Stimulated activated CD8-positive, alpha-beta memory T cell treated with anti-CD3 and anti-CD28 coated beads, Interleukin-15, amount 100 ng/mL, for 24 hours (primary cell): ENCODE data around the gene SMARCE1.
"Not testable (repeated sequence)": the region's sequence is repeated elsewhere in the genome, so short reads cannot be mapped to it uniquely, and the experiment has no call there.

Experiments
- DNase-seq: peaks from one replicate; pipeline ENCODE4 v3.0.0-alpha.2; 2020; ENCODE audit warnings: low read depth

The SMARCE1 gene

DNA sequence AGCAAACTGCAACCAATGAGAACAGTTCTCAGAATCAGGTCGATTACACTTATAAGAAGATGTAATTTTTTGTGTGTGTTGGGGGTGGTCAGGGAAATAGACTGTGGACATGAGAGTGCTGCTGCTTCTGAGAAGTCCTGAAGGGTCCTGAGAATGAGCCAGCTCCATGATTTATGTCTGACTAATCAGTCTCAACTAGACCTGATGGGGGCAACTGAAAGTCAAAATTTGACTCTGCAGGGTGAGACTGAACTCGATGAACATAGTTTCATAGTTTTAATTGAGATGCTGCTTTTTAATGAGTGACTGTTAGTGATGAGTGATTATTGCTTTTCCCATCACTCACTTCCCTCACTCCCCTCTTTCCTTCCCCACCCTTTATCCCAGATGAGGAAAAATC is 37.3 kb downstream of the SMARCE1 start:
- no peak for DNase-seq

DNA sequence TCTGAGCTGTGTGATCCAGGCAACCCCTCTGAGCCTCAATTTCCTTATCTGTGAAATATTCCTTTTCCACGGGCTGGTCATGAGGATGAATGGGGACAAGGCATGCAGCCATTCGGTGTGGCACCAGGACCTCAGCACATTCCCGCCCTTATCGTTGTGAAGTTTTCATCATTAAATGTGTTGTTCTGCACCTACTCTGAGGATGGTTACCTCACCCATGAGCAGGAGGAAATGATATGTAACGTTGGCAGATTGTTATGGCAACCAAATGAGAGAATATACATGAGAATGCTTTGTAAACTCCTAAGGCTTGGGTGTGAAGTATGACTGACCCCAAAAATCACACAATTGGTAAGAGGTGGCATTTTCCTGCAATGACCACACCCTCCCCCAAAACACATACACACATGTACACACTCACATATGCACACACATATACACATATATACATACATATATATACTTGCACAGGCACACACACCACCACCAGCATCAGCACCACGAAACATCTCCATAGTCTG is 39.5 kb downstream of the SMARCE1 start:
- DNase-seq = no peak

DNA sequence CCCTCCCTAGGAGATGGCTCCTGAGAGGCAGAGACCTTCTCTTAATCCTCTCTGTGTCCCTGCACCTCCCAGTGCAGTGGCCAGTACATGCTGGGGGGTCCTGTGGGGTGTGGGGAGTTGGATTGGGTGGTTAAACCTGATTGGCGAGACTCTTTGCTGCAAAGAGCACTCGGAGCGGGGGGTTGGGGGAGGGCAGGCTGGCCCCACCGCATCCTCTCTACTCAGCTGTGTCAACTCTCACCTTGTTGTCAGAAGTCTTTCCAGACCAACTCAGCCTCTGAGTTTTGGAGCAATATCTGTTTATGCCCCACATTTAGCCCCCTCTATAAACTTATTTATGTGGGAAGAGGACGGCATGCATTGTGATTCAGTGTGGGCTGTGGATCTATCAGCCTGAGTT is 40.0 kb downstream of the SMARCE1 start:
- no peak for DNase-seq

DNA sequence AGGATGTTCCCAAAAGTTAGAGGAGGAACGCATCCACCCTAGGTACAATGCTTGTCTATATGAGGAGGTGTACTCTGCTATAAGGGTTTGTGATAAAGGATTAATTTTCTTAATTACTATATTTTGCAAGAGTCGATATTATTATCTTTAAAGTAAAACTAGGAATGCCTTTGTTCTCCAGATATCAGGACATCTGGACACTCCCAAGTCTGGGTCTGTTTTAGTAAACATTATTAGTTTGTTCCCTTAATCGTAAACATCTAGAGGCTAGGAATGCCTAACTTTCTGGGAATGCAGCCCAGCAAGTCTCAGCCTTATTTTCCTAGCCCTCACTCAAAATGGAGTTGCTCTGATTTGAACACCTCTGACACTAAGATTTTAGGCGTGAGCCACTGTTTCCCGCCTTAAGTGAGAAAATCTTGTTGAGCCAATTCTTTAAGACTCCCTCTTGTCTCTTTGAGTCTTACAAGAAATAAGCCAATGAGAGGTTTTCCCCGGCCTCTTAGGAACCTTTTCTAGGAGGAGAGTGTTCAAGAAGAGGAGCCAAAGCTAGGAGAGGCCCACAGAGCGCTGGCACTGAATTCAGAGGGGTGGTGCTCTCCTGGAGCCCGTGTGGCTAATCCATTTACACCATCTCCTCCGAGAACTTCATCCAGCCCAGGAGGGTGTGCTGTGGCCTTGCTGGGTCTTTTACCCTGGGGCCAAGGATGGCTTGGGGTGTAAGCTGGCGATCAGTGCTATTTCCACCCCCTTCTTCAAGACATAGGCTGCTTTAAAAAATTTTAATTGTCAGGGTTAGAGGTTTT is 40.9 kb downstream of the SMARCE1 start:
- DNase-seq = no peak

DNA sequence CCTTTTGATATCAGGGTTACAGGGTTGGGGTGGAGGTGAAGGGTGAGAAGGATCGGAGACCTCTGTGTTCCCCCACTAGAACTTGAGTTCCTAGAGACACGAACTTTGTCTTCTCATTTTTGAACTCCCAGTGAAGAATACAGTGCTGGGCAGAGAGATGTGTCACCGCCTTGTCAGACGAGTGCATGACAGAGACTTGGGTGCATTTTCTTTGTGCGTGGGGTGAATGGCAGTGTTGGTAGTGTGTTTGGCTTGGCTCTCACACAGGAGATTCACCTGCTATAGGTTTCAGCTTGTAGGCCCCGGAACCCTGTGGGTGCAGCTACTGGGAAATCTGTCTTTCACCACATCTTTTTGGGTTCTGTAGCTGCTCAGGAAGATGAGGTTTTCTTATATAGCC is 42.3 kb downstream of the SMARCE1 start:
- DNase-seq = no peak

DNA sequence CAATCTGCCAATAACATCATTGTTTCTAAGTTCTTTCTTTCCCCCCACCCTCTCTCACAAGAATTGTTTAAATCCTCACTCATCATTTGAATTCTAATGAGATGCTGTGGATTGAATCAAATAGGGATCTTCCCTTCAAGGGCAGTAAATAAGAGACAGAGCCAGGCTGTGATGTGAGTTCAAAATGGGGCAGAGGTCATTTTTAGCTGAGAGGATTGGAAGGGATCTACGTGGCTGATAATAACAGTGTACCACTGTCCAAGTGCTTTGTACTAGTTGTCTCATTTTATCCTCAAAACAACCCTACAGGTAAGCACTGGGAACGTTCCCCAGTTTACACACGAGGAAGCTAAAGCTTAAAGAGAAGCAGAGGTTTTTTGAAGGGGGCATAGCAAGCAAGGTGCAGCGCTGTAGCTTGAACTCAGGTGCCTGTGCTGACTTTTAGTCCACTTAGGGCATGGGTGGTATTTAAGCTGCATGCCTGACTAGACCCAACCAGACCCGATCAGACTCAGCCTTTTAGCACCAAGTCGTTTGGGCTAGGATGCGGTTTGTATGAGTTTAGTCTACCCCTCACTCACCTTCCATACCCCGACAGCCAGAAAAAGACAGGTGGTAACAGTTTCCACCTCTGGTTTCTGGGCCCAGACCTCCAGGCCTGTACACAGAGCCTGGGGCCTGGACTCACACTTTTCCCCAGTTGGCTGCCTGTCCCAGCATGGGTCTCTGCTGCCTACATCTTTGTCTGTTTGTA is 43.1 kb downstream of the SMARCE1 start:
- DNase-seq = no peak

DNA sequence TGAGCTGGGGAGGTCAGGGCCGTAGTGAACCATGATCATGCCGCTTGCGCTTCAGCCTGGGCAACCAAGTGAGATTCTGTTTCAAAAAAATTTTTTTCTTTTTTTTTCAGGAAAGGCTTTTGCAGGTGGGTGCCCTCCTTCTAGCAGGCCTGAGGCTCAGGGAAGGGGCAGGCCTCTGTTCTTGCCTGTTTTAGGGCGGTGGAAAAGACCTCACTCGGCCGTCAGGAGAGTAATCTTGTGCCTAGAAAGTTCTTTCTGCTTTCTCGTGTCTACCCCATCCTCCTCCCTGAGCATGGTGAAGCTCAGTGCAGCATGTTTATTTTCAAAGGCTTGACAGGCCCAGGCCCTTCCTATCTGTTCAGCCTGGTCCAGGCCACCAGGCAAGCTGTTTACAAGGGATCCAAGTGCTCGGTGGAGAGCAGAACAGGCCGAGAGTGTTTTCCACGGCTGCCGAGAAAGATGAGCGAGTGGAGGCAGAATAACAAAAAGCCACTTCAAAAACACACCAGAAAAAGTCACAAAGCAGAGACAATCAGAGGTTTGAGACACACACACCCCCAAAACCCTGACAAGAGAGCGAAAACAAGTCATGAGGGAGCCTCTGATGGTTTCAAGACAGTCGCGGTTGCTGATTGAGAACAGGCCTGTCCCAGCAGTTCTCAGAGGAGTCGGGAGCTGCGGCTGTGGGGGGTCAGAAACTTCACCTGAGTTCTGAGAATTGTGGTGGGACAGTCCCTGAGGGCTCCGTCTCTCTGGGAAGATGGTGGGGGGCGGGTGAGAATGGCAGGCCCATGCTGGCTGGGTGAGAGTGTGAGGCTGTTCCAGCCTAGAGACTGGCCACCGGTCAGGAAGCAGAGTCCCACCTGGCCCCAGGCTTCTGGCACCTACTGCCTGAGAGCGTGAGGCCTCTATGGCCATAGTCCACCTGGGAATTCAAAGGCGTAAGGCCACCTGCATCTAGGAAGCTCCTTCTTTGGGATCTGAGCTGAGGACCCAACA is 44.9 kb downstream of the SMARCE1 start:
- DNase-seq = no peak

DNA sequence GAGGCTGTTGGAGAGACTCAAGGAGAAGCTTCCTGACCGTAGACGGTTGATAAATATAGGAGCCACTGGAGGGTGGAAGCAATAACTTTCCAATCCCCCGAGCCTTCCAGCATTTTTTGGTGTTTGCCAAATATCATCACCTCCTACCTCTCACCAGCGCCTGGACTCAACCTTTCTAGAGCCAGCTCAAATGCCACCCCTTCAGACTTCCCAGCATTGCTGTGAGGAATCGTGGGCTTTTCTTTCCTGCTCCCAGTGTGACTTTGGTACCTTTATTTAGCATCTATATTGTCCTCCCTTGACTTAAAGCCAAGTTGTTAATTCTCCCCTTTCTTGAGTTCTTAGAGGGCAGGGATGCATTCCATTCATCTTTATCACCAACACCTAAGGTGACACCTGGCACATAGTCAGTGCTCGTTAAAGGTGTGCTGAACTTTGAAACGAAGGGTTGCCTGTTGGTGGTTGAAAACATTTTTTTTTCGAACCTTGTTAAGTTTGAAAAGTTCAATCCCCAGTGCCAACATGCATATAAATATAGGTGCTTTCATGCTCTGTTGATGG is 47.1 kb downstream of the SMARCE1 start:
- DNase-seq = no peak

DNA sequence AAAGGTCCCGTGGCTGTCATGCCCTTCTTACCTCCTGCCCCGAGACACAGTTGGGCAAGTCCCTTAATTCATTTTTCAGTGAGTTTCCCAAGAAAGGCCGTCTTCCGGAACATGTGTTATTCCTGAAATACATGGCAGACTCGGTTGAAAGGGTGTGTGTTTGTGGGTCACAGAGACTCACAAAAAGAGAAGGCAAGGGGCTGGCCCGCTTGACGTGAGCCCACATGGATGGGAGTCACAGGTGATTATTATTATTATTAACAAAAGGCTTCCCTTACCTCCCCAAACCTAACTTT is 48.2 kb downstream of the SMARCE1 start:
- no peak for DNase-seq

DNA sequence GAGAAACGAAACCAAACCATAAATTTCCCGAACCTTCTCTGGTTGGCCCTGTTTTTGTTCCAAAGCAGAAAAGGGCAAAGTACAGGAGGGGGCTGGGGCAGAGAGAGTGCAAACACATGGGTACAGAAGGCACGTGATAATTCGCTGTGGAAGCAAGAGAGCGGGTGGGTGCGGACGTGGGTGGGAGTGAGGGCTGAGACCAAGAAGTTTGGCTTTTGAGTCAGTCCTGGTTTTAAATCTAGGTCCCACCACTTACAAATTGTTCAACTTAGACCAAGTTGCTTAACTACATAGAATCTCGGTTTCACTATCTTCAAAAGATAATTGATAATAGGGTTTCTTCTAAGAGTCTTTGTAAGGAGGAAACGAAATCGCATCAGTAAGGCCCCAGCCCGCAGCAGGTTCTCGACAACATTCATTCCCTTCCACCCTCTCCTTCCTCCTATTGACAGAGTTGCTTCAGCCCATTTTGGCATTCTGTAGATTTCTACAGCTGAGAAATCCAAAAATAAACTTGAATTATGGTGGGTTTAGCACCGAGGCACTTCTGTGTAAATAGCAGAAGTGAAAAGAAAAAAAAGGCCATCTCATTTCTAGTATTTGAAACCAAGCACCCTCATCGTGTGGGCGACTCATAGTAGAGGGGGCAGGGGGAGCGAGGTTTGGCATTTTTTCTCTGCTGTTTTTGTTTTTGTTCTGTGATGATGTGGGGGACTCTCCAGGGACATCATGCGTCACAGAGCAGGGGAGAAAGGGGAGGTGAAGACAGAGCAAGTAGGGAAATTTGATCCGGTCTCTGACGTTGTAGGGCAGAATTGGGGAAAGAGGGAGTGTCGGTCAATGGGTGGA is 48.8 kb downstream of the SMARCE1 start:
- DNase-seq = no peak

DNA sequence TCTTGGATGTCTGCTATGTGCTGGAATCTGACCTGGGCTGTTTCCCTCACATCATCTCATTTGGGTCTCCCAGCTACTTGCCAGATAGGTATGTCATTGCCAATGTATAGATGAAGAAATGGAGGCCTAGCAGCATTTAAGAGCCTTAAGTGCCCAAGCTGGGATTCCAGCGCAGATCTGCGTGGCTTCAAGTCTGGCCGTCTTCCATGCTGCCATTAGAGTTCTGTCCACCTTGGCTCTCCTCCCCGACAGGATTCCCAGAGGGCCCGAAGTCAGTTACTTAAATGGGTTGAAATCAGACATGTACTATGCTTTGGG is 49.4 kb downstream of the SMARCE1 start:
- no peak for DNase-seq

DNA sequence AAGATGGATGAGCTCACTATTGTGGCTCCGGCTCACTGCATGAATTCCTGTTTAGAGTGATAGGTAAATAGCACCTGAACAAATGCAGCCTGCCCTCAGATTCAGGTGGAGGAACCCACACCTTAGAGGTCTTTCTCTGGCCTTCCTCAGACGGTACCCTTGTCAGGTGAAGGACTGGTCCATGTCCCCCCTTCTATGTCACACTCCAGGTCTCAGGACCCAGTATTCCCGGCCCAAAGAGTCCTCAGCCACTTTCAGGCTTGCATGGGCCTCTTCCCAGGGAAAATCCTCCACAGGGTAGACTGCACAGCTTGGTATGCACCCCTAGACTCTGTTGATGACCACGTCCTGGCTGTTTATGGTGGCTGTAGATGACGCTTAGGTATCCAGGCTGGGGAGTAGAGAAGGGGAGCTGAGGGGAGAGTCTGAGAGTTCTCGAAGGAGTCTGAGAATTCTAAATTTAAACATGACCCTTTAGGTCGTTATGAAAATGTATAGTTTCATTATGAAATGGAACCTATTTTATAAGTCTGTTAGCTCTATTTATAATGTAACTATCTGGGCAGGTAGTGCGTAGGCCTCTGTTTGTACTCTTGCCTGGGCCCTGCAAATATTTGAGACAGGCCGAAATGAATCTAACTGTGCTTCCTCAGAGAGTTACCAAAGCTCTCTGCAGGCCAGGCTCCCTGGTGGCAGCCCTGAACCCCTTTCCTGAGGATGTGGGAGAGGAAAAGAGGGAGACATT is 49.9 kb downstream of the SMARCE1 start:
- no peak for DNase-seq

DNA sequence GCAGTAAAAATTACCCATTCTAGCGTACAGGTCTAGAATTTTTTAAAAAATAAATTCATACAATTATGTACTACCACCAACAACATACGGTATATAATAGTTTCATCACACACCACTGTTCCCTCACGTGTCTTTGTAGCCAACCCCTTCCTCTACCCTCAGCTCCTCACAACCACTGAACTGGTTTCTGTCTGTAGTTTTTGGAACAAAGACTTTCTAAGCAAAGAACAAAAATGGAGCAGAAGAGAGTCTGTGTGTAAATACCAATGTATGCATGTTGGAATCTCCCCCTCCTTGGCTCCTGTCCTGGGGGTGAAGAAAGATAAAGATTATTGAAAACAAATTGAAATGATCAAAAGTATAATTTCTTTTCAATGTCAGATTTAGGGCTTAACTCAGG is 50.5 kb downstream of the SMARCE1 start:
- DNase-seq = no peak

DNA sequence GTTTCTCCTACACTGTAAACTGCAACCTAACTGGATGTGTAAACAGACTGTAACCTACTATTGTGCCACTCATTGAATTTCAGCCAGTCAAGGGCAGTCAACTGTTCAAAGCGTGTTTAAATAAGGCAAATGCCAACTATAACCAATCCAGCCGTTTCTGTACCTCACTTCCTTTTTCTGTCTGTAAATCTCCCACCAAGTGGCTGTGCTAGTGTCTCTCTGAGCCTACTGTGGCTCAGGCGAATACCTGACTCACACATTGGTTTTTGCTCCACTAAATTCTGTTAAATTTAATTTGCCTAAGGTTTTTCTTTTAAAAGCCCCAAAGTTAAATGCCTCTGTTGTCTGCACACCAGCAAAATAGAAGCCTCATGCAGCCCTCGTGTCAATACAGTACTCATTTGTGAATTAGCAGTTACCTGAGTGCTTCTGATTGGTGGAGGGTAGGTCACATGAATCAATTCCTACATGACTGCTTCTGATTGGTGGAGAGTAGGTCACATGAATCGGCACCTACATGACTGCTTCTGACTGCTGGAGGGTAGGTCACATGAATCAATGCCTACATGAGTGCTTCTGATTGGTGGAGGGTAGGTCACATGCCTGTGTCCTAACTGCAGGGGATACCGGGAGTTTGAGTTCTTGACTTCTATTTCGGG is 51.2 kb downstream of the SMARCE1 start:
- DNase-seq = no peak

DNA sequence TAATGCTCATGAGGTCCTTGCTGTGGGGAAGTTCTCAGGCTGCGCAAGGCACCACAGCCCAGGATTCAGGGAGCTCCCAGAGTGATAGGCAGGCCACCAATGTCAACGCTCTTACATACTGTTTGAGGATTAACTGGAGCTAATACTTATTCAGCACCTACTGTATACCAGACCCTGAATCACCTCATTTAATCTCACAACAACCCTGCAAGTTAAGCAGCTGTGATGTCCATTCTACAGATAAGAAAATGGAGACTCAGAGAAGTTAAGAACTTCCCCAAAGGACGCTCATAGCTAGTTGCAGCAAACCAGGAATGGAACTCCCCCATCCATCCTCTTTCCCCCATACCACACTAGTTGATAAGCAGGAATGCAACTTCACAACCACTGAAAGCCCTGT is 56.9 kb downstream of the SMARCE1 start:
- no peak for DNase-seq

DNA sequence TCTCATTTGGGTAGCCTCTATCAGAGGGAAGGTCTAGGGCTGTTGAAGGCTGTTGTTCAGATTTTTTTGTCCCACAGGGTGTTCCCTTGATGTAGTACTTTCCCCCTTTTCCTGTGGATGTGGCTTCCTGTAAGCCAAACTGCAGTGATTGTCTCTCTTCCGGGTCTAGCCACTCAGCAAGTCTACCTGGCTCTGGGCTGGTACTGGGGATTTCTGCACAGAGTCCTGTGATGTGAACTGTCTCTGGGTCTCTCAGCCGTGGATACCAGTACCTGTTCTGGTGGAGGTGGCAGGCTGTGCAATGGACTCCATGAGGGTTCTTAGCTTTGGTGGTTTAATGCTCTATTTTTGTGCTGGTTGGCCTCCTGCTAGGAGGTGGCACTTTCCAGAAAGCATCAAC is 59.1 kb downstream of the SMARCE1 start:
- no peak for DNase-seq

DNA sequence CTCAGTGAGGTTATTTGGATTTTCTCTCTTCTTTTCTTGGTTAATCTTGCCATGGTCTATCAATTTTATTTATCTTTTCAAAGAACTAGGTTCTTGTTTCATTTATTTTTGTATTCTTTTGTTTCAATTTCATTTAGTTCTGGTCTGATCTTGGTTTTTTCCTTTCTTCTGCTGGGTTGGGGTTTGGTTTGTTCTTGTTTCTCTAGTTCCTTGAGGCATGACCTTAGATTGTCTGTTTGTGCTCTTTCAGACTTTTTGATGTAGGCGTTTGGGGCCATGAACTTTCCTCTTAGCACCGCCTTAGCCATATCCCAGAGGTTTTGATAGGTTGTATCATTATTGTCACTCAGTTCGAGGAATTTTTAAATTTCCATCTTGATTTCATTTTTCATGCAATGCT is 61.4 kb downstream of the SMARCE1 start:
- DNase-seq = not testable (repeated sequence)

DNA sequence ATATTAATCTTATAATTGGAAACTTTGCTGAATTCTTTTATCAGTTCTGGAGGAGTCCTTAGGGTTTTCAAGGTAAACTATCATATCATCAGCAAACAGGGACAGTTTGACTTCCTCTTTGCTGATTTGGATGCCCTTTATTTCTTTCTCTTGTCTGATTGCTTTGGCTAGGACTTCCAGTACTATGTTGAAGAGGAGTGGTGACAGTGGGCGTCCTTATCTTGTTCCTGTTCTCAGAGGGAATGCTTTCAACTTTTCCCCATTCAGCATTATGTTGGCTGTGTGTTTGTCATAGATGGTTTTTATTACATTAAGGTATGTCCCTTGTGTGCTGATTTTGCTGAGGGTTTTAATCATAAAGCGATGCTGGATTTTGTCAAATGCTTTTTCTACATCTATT is 62.7 kb downstream of the SMARCE1 start:
- not testable (repeated sequence) for DNase-seq

DNA sequence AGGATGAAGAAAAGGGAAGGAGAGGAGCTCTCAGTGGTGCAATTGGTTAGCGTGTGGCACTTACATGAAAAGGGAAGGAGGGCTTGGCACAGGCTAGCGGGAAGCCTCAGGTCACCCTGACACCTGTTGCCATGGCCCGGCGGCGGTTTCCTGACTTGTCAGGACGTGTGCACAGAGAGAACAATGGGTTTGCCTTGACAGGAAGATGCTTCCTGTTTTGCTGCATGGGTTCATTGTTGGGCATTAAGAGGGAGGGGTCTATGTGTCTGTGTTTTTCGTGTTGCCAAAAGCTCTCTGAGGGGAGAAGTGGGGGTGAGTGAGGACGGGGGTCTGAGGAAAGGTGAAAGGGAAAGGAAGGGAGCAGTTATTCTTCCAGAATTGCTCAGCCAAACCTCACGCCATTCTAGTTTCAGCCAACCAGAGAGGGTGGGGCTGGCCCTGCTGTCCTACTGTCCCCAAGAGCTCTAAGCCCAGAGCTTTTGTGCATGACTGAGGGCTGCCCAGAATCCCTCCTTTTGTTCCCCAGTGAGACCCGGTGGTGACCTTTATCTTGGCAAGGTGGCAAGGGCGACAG is 65.2 kb downstream of the SMARCE1 start:
- DNase-seq = no peak

DNA sequence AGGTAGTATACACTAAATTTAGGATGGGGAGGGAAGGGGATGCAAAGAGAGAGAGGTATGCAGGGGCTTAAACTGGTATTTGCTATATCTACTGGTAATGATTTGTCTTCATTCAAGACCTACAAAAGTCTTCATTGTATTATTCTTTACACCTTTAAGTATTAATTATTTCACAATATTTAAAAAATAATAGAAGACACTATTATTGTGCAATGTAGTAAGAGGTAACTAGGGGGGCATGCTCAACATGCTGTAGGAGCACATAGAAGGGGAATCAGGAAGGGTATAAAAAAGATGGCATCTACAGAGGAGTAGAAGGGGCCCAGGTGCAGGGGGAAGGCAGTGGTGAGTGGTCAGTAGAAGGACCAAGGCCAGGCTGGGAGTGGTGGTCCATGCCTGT is 67.5 kb downstream of the SMARCE1 start:
- DNase-seq = no peak
